ENCODE data around the gene SLAIN1.

Gene SLAIN1

GRCh38 chr13:77760893-77761292, 63.4 kb downstream of the SLAIN1 start:
- no peak for DNase-seq

DNA sequence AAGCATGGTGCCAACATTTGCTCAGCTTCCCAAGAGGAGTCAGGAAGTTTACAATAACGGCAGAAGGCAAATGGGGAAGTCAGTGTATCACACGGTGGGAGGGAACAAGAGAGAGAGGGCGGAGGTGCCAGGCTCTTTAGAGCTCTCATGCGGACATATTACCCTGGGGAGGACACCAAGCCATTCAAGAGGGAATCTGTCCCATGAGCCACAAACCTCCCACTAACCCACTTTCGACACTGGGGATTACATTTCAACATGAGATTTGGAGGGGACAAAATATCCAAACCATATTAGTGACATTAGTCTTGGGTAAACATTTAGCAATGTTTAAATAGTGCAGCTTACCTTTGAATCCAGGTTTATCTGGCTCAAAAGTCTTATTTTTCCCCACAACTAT, 69.9 kb downstream of the SLAIN1 start:
- no peak for DNase-seq

DNA sequence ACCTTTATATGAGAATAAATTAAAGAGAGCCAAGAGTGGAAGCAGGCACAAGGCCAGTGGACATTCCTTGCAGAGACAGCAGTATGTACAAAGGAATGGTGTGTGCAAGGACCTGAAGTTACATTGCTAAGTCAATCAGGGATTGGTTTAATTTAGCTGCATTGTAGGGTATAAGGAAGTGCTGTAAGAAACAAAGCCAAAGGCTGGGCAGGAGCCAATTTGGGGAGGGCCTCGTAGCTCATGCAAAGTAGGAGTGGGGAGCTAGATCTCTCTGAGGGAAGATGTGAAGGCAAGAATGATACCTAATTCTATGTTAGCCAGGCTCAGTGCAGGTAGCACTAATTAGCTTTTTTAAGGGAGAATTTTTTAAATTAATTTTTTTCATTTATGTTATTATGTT, 76.7 kb downstream of the SLAIN1 start:
- DNase-seq, result no peak

DNA sequence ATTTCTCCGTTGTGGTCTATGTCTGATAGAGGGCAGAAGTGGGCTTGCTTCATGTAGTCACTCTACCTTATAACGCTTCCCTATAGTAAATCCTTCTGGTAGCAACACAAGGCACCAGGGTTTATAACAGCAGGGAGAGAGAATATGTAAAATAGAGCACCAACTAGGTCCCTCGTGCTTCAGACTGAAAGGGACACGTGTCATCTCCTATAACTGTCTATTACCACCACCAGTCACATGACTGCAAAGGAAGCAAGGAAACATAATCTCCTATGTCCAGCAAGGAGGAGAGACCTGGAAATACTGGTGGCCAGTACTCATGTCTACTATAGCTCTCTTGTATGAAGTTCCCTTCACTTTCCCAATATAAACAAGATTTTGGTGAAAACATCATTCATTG, 79.2 kb downstream of the SLAIN1 start:
- DNase-seq, result no peak

DNA sequence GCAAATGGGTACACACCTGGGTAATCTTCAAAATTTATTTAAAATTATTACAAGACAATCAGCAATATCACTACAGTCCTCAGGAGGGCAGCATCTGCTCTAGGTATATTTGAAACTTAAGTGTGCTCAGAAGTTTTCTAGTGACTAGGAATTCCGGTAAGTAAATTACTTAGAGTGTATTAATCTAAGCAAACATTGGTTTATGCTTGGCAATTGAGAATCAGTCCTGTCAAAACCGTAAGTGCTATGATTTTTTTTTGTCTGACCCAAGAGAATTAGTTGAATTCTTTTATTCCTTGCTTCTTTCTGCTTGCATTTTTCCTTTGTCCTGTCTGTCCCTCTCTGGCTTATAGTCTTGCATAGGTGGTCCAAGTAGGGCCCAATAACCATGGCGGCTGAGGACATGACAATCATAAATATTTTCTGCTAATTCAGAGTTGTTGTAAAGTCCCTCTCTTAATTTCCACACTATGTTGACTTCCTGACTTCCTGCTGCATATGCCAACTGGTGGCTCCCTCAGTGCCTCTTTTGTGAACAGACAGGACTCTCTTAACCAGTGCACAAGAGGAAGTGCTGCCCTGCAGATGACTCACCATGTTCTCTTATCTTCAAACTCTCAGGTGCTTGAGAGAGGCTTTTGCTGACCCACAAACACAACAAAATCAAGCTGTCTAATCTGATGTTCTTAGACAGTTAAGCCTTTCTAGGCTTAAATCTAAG, 82.2 kb downstream of the SLAIN1 start:
- no peak for DNase-seq

GRCh38 chr13:77781808-77782207, 84.3 kb downstream of the SLAIN1 start:
- no peak for DNase-seq

GRCh38 chr13:77784515-77784914, 87.0 kb downstream of the SLAIN1 start:
- no peak for DNase-seq

DNA sequence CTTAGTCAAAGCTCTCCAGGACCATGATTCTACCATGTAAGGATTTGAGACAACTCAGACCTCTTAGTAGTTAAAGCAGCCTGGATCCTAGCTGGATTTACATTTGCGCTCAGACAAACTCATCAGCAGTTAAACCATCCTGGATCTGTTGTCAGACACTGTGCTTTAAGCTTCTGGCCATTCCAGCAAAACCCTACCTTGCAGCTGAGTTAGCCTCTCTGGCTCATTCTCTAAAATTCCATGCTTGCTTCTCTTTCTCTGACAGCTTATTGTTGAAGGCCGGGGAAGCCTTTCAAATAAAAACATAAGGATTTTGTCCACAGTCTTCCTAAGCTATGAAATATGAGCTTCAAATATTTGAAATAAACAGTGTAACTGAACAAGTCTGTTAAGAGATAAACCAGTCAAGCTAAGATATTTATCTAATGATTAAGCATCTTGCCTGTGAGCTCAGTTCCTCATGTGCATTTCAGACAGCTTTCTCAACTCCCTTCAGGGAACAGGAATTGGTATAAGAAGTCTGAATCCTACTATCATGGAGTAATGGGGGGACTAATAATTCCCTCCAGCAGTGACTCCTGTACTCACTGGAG, 89.3 kb downstream of the SLAIN1 start:
- DNase-seq, result no peak

GRCh38 chr13:77789376-77789775, 91.9 kb downstream of the SLAIN1 start:
- DNase-seq, result no peak

- DNase-seq, result no peak
Measured at GRCh38 chr13:77800219-77800618, 102.7 kb downstream of the SLAIN1 start.

GRCh38 chr13:77806518-77806917, 109.0 kb downstream of the SLAIN1 start:
- no peak for DNase-seq

DNA sequence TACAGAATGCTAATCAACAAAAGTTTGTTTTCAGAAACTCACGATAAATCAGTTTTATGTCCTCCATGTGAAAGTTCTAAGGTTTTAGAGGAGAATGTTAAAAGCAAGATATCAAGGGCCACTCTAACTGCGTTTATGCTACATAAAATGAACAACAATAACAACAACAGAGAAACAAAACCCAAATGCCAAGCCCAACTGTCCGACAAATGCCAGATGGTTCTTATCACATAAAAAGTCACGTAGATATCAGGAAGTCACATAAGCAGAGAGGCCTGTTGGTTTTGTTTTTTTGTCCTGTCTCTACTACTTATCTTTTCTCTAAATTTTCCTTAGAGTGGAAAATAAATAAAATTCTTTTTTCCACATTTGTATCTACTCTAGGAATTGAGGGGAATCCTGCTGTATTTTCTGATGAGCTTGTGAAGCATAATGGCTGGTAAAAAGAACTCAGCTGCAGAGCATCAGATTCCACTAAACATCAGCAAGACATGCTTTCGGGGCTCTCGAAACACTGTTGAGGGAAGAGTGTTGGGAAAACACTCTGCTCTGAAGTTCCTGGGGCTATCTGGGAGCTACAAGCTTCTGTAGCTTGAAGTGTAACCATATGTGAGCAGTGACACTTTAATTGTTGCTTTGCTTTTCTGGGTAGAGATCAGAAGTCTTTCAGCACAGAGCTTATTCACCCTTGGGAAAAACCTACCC, 110.1 kb downstream of the SLAIN1 start:
- DNase-seq, result no peak

DNA sequence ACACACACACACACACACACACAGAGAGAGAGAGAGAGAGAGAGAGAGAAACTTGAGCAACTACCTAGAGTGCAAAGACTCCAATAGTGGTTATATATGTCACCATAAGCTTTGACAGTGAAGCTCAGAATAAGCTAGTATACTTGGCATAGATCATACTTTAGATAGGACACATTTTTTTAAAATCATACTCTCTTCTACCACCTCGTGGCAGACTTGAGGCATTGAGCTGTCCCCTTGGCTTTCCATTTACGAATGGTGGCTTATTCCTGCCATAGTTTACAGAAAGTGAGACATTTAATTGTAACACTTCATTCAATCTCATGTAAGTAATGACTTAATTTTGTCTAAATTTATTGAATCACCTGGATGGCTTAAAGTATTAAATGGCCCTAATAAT, 112.9 kb downstream of the SLAIN1 start:
- no peak for DNase-seq

GRCh38 chr13:77810878-77811277, 113.4 kb downstream of the SLAIN1 start:
- no peak for DNase-seq

DNA sequence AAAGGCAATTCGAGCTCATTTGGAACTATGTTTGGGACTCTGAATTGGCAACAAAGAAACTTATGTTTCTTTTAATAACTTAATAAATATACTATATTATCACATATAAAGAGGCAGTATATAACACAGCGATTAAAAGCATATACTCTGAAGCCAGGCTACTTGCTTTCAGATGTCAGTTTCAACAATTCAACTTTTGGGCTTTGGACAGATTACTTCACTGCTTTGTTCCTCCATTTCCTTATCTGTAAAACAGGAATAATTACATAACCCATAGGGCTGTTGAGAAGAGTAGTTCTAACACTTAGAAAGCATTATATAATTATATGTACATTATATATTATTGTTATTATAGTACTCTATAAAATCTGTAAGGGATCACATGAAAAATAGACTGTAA, 113.9 kb downstream of the SLAIN1 start:
- no peak for DNase-seq

DNA sequence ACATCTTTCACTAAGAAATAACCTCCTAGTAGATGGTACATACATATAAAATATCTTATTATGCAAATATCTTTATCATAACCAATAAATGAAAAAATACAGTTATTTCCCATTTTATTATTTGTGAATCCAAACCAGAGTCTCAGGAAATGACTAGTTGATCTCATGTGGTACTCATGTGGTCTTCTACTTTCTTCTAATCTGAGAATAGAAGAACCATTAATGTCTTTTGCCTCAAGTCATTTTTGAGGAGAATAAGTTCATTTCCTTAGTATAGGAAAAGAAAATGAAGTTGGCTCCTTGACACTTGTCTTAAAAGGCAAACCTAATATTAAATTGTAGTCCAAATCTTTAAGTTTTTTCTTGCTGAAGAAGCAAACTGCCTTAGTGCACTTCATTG, 114.5 kb downstream of the SLAIN1 start:
- no peak for DNase-seq
